Heart right ventricle (tissue), 16 donors: Measurements from ENCODE around the gene CDC20. TPM values are rescaled to one million over a fixed set of nuclear protein-coding genes. Genes with fewer than 3 reads are reported as not detected.

Experiments
- ATAC-seq, 8 donors: fragments of 200-7000 bp; cut with Tn5 transposase; one replicate each; pipeline ENCODE4 v1.9.1; 2020; ENCODE audit warnings: mild to moderate bottlenecking in 8 of 8, moderate library complexity in 8 of 8, moderate number of reproducible peaks in 1 of 8
- DNase-seq, 2 donors: peaks; one replicate each; pipeline ENCODE4 v3.0.0-alpha.2; 2020
- H3K27ac ChIP-seq, 10 donors: fragments of 200-600 bp; sonication (generic) in 2 of 10; one replicate each; pipeline versions ENCODE4 v1.5.0 to v1.8.0; 2020 to 2022; ENCODE audit warnings: mild to moderate bottlenecking in 3 of 10
- H3K27me3 ChIP-seq, 7 donors: fragments of 200-600 bp; one replicate each; pipeline ENCODE4 v1.8.0; 2021 to 2022; ENCODE audit warnings: mild to moderate bottlenecking in 2 of 7
- H3K36me3 ChIP-seq, 9 donors: fragments of 200-600 bp; sonication (generic) in 1 of 9; one replicate each; pipeline versions ENCODE4 v1.5.0 to v1.8.0; 2020 to 2022; ENCODE audit warnings: mild to moderate bottlenecking in 2 of 9
- H3K4me1 ChIP-seq, 9 donors: fragments of 200-600 bp; sonication (generic) in 1 of 9; one replicate each; pipeline versions ENCODE4 v1.5.0 to v1.8.0; 2020 to 2022; ENCODE audit warnings: mild to moderate bottlenecking in 4 of 9
- H3K4me3 ChIP-seq, 10 donors: fragments of 200-600 bp; sonication (generic) in 2 of 10; one replicate each; pipeline versions ENCODE4 v1.5.0 to v1.8.0; 2020 to 2022; ENCODE audit warnings: mild to moderate bottlenecking in 7 of 10, moderate library complexity in 2 of 10
- H3K9me3 ChIP-seq, 11 donors: fragments of 200-600 bp in 10 of 11; sonication (generic) in 2 of 11; one replicate each; pipeline versions ENCODE4 v1.5.0 to v1.8.0; 2013 to 2022; ENCODE audit warnings: mild to moderate bottlenecking in 2 of 11, control low read depth in 1 of 11, moderate library complexity in 1 of 11
- CTCF ChIP-seq, 9 donors: fragments of 200-600 bp; sonication (generic) in 2 of 9; IDR thresholded peaks; one replicate each; pipeline versions ENCODE4 v1.5.0 to v1.8.0; 2021 to 2022; ENCODE audit warnings: antibody characterized with exemption in 9 of 9, mild to moderate bottlenecking in 5 of 9, moderate library complexity in 1 of 9
- WGBS, 2 donors: extraction: QIAGEN DNeasy Blood & Tissue Kit; methylation state at CpG; one replicate each; pipeline ENCODE4 v1.1.7; 2013; ENCODE audit warnings: inconsistent platforms in 1 of 2; 5-methylcytosine and 5-hydroxymethylcytosine counted together
- intact Hi-C, 10 donors: fragments of 100-400 bp; cut with DNase I; formaldehyde crosslinking; loops; one replicate each; pipeline versions ENCODE4 v1.11.1 to v1.14.2; 2022
- polyA plus RNA-seq, 2 donors: library from polyadenylated mRNA; stranded (reverse); fragments of 200-250 nt; gene quantifications; one replicate each; pipeline ENCODE4 v1.2.3, GENCODE V29; 2013
- total RNA-seq, 10 donors: library from RNA; stranded (reverse); fragmentation: NEBNext Ultra II Directional in 3 of 10; extraction: Animal tissue kit (Norgen Biotek cat#: 25700) in 3 of 10; gene quantifications; one replicate each; pipeline versions ENCODE4 v1.2.1 to v1.2.4, GENCODE V29; 2021 to 2023
- donor health status: Arrhythmogenic right ventricular cardiomyopathy.
- donor health status: ischemic (EF 13 %, LVEDD 7.1; RV severe dilation, severe dysfunction).
- donor health status: healthy with polysubstance abuse.
- donor health status: DM: no; HTN: yes; CAD: no.
- donor health status: DM: no; HTN: no; CAD: no.
- donor health status: ischemic (EF 25% LVEDD 6.9; RV normal size, moderate dysfunction).
- donor health status: ischemic (EF 25% LVEDD 5.7; RV mildly dilated, moderate dysfunction).
- donor health status: healthy.
- donor health status: DM: yes; HTN: yes; CAD: no.
- donor health status: Ischemic cardiomyopathy.
- donor health status: ischemic (EF 35%, LVEDD 5.7; RV mildly dilated, moderate dysfunction).
- donor health status: nonischemic (EF 11% LVEDD 7.7; RV severe dilation, severe dysfunction).
- donor health status: DM: yes; HTN: yes; CAD: no.
- donor health status: PGD.
- donor health status: ischemic (EF 29% LVEDD 5.4; RV normal size, mild dysfunction).
- donor health status: nonischemic (EF 23%, LVEDD 6.1; RV moderate dilation, normal function).

The CDC20 gene
- total and polyA plus RNA-seq, 12 donors: 0.15 to 9.6 (median 1.4) TPM

GRCh38 chr1:43402089-43402865 lies 43.5 kb downstream of the CDC20 start:
- no peak for ATAC-seq
- DNase-seq: no peak
- Histone ChIP-seq H3K4me3 (no peak overlapping the region), H3K27me3 (no peaks in the 10 kb centered on the region), H3K9me3 (no peaks in the 10 kb centered on the region), H3K27ac (no peak overlapping the region), H3K4me1 (peaks cover 0 to 7% (median 0%) of the 10 kb centered on the region in 9 donors), H3K36me3 (peaks cover 0 to 69% (median 35%) of the 10 kb centered on the region in 9 donors)
- TF ChIP-seq CTCF (IDR thresholded peaks at IDR 0.05): no peak
- WGBS, 2 donors: 88 to 89% methylated on average over 6 of the region's 6 CpGs
- intact Hi-C loops: no loop called here

- intact Hi-C loops: no loop called here
- no peak for TF ChIP-seq CTCF (IDR thresholded peaks at IDR 0.05)
- DNase-seq: no peak
- Histone ChIP-seq H3K27ac (no peak overlapping the region), H3K4me1 (peaks cover 0 to 7% (median 0%) of the 10 kb centered on the region in 9 donors), H3K4me3 (no peak overlapping the region), H3K36me3 (peaks cover 0 to 86% (median 37%) of the 10 kb centered on the region in 9 donors), H3K27me3 (no peaks in the 10 kb centered on the region), H3K9me3 (no peaks in the 10 kb centered on the region)
- WGBS, 2 donors: 96 to 97% methylated on average over 6 of the region's 6 CpGs
- ATAC-seq: no peak
These were observed 45.6 kb downstream of the CDC20 start for GRCh38 chr1:43404353-43404752.

GRCh38 chr1:43405219-43405875 lies 46.6 kb downstream of the CDC20 start:
- Histone ChIP-seq H3K36me3 (peaks cover 0 to 95% (median 39%) of the 10 kb centered on the region in 9 donors), H3K27ac (no peak overlapping the region), H3K4me3 (no peak overlapping the region), H3K4me1 (peaks cover 0 to 7% (median 0%) of the 10 kb centered on the region in 9 donors), H3K9me3 (no peaks in the 10 kb centered on the region), H3K27me3 (no peaks in the 10 kb centered on the region)
- ATAC-seq (peak in 4 of 8 donors; percentile 16 to 53 (median 33)), DNase-seq (no peak)
- intact Hi-C loops: loop anchor here in 1 of 10 donors (5.0 kb wide), 1 partner anchor 168 kb away; no protein-coding TSS in a partner anchor
- 68 to 69% methylated on average over 6 of the region's 6 CpGs for WGBS, 2 donors
- TF ChIP-seq CTCF (IDR thresholded peaks at IDR 0.05): no peak

- Histone ChIP-seq H3K36me3 (peaks cover 0 to 96% (median 40%) of the 10 kb centered on the region in 9 donors), H3K27ac (no peak overlapping the region), H3K4me3 (no peak overlapping the region), H3K4me1 (peaks cover 0 to 7% (median 0%) of the 10 kb centered on the region in 9 donors), H3K9me3 (no peaks in the 10 kb centered on the region), H3K27me3 (no peaks in the 10 kb centered on the region)
- no peak for DNase-seq
- intact Hi-C loops: loop anchor here in 1 of 10 donors (5.0 kb wide), 1 partner anchor 169 kb away; no protein-coding TSS in a partner anchor
- 87 to 90% methylated on average over 2 of the region's 2 CpGs for WGBS, 2 donors
- no peak for TF ChIP-seq CTCF (IDR thresholded peaks at IDR 0.05)
- ATAC-seq: no peak
These were observed 47.1 kb downstream of the CDC20 start for GRCh38 chr1:43405876-43406234.
